ENCODE measurements around the gene RBM18.

DNA sequence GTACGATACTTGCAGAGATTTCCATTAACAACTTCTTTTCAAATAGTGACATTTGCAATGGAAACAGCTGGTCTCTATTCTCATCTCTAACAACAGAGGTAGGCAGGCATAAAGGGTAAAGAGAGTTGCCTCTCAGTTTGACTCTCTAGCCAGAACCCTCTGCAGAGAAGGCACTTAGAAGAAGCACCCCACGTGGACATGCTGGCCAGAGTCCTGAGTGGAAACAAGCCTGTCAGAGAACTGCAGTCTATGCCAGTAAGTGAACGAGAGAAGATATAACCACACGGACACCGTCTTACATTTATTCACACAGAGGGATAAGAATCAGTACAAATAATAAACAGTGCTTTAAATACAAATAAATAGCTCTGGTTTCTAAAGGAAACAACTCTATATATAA, 24.9 kb downstream of the RBM18 start:
- TF ChIP-seq, protein P1, sequence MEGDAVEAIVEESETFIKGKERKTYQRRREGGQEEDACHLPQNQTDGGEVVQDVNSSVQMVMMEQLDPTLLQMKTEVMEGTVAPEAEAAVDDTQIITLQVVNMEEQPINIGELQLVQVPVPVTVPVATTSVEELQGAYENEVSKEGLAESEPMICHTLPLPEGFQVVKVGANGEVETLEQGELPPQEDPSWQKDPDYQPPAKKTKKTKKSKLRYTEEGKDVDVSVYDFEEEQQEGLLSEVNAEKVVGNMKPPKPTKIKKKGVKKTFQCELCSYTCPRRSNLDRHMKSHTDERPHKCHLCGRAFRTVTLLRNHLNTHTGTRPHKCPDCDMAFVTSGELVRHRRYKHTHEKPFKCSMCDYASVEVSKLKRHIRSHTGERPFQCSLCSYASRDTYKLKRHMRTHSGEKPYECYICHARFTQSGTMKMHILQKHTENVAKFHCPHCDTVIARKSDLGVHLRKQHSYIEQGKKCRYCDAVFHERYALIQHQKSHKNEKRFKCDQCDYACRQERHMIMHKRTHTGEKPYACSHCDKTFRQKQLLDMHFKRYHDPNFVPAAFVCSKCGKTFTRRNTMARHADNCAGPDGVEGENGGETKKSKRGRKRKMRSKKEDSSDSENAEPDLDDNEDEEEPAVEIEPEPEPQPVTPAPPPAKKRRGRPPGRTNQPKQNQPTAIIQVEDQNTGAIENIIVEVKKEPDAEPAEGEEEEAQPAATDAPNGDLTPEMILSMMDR (IDR thresholded peaks at IDR 0.05), result no peak
- no peak for TF ChIP-seq POLR2A (IDR thresholded peaks at IDR 0.05)

Measured in testis (tissue), 2 donors.